ENCODE data around the gene SEMA6A.

SEMA6A gene

DNA sequence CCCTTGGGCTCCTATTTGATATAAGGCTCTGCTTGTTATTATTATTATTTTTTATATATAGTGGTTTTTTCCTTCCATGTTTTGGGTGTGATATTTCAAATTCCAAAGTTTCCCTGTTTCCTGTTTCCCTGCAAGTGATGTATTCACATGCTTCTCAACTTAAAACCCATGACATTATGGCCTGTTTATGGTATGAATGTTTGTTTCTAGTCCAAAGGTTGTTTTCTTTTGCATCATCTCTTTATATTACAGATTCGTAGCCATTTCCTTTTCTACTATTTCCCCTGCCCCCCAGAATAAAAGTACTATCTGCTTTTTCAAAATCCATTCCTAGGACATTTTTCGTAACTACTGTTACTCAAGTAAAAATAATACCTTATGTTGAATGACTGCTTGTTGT lies 7.5 kb downstream of the SEMA6A start:
- TF ChIP-seq, protein P1, sequence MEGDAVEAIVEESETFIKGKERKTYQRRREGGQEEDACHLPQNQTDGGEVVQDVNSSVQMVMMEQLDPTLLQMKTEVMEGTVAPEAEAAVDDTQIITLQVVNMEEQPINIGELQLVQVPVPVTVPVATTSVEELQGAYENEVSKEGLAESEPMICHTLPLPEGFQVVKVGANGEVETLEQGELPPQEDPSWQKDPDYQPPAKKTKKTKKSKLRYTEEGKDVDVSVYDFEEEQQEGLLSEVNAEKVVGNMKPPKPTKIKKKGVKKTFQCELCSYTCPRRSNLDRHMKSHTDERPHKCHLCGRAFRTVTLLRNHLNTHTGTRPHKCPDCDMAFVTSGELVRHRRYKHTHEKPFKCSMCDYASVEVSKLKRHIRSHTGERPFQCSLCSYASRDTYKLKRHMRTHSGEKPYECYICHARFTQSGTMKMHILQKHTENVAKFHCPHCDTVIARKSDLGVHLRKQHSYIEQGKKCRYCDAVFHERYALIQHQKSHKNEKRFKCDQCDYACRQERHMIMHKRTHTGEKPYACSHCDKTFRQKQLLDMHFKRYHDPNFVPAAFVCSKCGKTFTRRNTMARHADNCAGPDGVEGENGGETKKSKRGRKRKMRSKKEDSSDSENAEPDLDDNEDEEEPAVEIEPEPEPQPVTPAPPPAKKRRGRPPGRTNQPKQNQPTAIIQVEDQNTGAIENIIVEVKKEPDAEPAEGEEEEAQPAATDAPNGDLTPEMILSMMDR (IDR thresholded peaks at IDR 0.05; ENCODE audit: extremely low read depth, missing control alignments): no peak

GRCh38 chr5:116566251-116566650 lies 8.4 kb downstream of the SEMA6A start:
- peak; percentile 39 for DNase-seq (ENCODE audit: low spot score)
- TF ChIP-seq, protein P1 (IDR thresholded peaks at IDR 0.05; ENCODE audit: extremely low read depth, missing control alignments): no peak

More for the DNA sequence above, 7.5 kb downstream of the SEMA6A start:
- DNase-seq (ENCODE audit: low spot score): no peak

DNA sequence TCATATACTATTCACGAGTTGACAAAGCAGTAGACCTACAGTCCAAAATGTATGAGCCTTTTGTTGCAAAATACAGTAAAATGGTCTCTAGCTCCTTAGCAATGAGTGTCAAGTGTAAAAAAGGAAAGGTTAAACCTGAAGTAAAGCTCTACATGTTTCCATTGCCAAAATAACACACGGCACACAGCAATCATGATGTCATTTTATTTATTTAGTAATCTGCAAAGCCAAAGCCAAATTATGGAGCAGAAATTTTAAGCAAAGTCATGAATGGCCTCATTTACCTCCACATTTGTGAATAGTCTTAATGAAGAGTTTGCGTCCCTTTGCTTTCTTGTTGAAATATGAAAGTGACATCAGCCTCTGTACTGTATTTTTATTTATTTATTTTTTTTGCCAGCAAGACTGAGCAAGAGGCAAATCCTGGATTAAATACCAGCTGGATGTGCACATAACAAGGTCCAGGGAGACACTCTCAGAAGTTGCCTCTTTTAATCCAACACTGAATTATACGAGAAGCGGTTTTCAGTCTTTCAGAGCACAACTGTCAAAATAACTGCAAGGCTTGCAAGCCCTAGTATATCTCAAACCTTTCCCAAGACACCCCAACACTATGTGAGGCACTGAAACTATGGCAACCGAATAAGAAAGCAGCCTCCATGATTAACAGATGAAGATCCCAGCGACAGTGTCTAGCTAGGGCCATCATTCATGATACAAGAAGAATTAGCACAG lies 9.7 kb downstream of the SEMA6A start:
- TF ChIP-seq, protein P1 (IDR thresholded peaks at IDR 0.05; ENCODE audit: extremely low read depth, missing control alignments): no peak
- DNase-seq (ENCODE audit: low spot score): no peak

DNA sequence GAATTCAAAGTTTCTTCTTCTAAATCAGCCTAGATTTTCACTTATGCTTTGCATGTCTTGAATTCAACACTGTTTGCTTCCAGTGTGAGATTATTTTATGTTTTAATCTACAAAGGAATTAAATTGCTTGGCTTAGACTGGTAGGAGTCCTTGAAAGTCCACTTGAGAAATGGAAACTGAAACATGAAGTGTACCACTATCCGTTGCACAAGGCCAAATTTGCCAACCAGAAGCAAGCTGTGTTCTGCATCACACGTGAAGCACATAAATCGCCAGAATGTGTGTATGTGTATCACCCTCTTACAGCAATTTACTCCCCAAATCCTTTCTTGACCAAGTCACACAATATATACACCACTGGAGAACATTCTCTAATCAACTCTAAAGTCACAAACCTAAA lies 10.3 kb downstream of the SEMA6A start:
- TF ChIP-seq, protein P1 (IDR thresholded peaks at IDR 0.05; ENCODE audit: extremely low read depth, missing control alignments): no peak
- no peak for DNase-seq (ENCODE audit: low spot score)

- DNase-seq (ENCODE audit: low spot score): no peak
- TF ChIP-seq, protein P1 (IDR thresholded peaks at IDR 0.05; ENCODE audit: extremely low read depth, missing control alignments): no peak
These were observed 10.8 kb downstream of the SEMA6A start for GRCh38 chr5:116563736-116564308.

GRCh38 chr5:116562669-116563068 lies 12.0 kb downstream of the SEMA6A start:
- TF ChIP-seq, protein P1 (IDR thresholded peaks at IDR 0.05; ENCODE audit: extremely low read depth, missing control alignments): no peak

DNA sequence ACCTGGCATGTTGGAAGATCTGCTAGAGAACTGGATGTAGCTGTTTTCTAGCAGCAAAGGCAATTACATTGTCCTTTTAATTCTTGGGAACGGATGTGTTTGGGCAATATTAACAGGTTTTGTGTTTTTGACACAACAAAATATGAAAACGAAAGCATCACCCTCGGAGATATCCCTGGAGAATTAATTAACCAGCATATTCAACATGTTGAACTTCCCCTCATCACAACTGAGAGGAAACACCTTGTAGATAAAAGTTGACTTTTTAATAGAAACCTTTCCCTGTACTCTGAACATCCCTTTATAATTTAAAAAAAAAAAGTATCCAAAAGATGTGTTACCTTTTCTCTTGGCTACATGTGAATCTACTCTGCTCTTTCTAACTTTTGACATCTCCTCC lies 13.0 kb downstream of the SEMA6A start:
- DNase-seq (ENCODE audit: low spot score): no peak
- TF ChIP-seq, protein P1 (IDR thresholded peaks at IDR 0.05; ENCODE audit: extremely low read depth, missing control alignments): no peak

More at GRCh38 chr5:116562669-116563068, 12.0 kb downstream of the SEMA6A start:
- no peak for DNase-seq (ENCODE audit: low spot score)

Data from GM20000 (cell line).